HepG2 (cell line): ENCODE results near the gene NEIL3. TPM values are rescaled to one million over a fixed set of nuclear protein-coding genes. Genes with fewer than 3 reads are reported as not detected.

Source experiments
- FOSL1 ChIP-seq: sonication (generic); formaldehyde crosslinking; IDR thresholded peaks from 2 replicates; pipeline ENCODE4 v1.9.0; 2021; ENCODE audit warnings: missing genetic modification reagents, borderline replicate concordance
- KDM6A ChIP-seq: IDR thresholded peaks from 2 replicates; pipeline ENCODE4 v1.6.1; 2016; ENCODE audit warnings: low read depth
- NCOR1 ChIP-seq: fragments of 200-600 bp; sonication (generic); IDR thresholded peaks from 2 replicates; pipeline ENCODE4 v1.7.0; 2017; ENCODE audit warnings: antibody characterized with exemption, low read length, borderline replicate concordance
- NFAT5 ChIP-seq: sonication (generic); formaldehyde crosslinking; IDR thresholded peaks from 2 replicates; pipeline ENCODE4 v1.4.0; 2020; ENCODE audit warnings: missing genetic modification reagents
- NR2F2 ChIP-seq: IDR thresholded peaks from 2 replicates; pipeline ENCODE4 v1.6.1; 2012; ENCODE audit warnings: low read depth, inconsistent platforms, borderline replicate concordance
- ZNF263 ChIP-seq: sonication (generic); formaldehyde crosslinking; IDR thresholded peaks from 2 replicates; pipeline ENCODE4 v1.4.0; 2020; ENCODE audit warnings: missing genetic modification reagents
- polyA plus RNA-seq, 8 experiments: library from polyadenylated mRNA; depleted of rRNA in 3 of 8; stranded (reverse) in 7 of 8; unstranded in 1 of 8; fragments of >200 nt; fragmentation: Illumina TruSeq in 4 of 8; extraction: Trizol in 4 of 8; gene quantifications; 2 replicates each; pipeline versions ENCODE4 v1.2.1 to v1.2.3, GENCODE V29; 2011 to 2016; ENCODE audit warnings: low read depth in 4 of 8, missing spikeins in 1 of 8, mixed read lengths in 1 of 8; ENCODE audit not compliant: insufficient read depth in 1 of 8
- total RNA-seq, 5 experiments: library from RNA; depleted of rRNA; stranded (reverse); fragments of >200 nt; fragmentation: Illumina TruSeq; extraction: Trizol; gene quantifications; 2 replicates each; pipeline ENCODE4 v1.2.3, GENCODE V29; 2016; ENCODE audit warnings: low read depth in 1 of 5
- TF ChIP-seq, protein P1 (sequence below): sonication (generic); formaldehyde crosslinking; IDR thresholded peaks from 2 replicates; pipeline ENCODE4 v1.9.0; 2022; ENCODE audit warnings: low read depth, missing genetic modification reagents

Gene NEIL3
- total and polyA plus RNA-seq, 2 of the 13 experiments (the other 11 are each of a cell fraction or from before 2014, with no cell fraction given): 3.5 to 8.4 TPM

DNA sequence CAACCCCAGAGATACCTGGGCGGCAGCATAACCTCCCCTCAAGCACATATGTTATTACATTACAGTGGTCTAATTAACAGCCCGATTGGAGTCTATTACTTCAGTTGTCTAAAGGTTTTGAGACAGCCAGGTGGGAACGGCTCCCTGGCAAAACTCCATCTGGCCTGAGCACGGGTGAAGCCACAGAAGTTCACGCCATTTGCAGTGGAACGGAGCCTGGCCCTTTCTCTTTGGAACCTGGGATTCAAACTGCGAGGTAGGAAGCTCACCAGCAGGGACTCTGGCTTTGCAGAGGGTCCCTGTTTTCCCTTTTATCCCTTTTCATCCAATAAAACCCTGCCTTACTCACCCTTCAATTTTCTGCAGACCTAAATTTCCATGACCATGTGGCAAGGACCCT is 45.9 kb upstream of the NEIL3 start (continued):
- TF ChIP-seq NFAT5 (CRISPR knock-in tag) (no peak), KDM6A (CRISPR knock-in tag) (no peak), NR2F2 (no peak), FOSL1 (CRISPR knock-in tag) (no peak), ZNF263 (no peak), NCOR1 (no peak)
- TF ChIP-seq, protein P1, sequence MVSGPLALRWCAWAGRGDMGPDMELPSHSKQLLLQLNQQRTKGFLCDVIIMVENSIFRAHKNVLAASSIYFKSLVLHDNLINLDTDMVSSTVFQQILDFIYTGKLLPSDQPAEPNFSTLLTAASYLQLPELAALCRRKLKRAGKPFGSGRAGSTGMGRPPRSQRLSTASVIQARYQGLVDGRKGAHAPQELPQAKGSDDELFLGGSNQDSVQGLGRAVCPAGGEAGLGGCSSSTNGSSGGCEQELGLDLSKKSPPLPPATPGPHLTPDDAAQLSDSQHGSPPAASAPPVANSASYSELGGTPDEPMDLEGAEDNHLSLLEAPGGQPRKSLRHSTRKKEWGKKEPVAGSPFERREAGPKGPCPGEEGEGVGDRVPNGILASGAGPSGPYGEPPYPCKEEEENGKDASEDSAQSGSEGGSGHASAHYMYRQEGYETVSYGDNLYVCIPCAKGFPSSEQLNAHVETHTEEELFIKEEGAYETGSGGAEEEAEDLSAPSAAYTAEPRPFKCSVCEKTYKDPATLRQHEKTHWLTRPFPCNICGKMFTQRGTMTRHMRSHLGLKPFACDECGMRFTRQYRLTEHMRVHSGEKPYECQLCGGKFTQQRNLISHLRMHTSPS (CRISPR knock-in tag): no peak
